Kidney (tissue), 14 donors: Measurements from ENCODE around the gene MIDN. TPM values are rescaled to one million over a fixed set of nuclear protein-coding genes. Genes with fewer than 3 reads are reported as not detected.

Source experiments
- DNase-seq, 5 donors: peaks; one replicate each; pipeline ENCODE4 v3.0.0-alpha.2; 2013 to 2020
- FAIRE-seq: peaks from 2 replicates; lab custom pipeline; 2012; peaks lifted over from hg19 to GRCh38; lab: Jason Lieb, UNC
- H3K27ac ChIP-seq, 2 donors: one replicate each; pipeline ENCODE4 v1.7.0; 2013; ENCODE audit warnings: low read depth in 2 of 2, low read length in 2 of 2, inconsistent platforms in 1 of 2
- H3K27me3 ChIP-seq: one replicate; pipeline ENCODE4 v1.7.1; 2013; ENCODE audit warnings: low read length, inconsistent platforms; ENCODE audit not compliant: control insufficient read depth, insufficient read depth
- H3K36me3 ChIP-seq, 3 donors: one replicate each; pipeline versions ENCODE4 v1.7.0 to v1.7.1; 2013; ENCODE audit warnings: low read length in 3 of 3, control low read depth in 1 of 3, inconsistent platforms in 1 of 3; ENCODE audit not compliant: insufficient read depth in 3 of 3, control insufficient read depth in 2 of 3
- H3K4me1 ChIP-seq, 3 donors: one replicate each; pipeline versions ENCODE4 v1.7.0 to v1.7.1; 2013; ENCODE audit warnings: low read length in 3 of 3, inconsistent platforms in 1 of 3, low read depth in 1 of 3; ENCODE audit not compliant: control insufficient read depth in 2 of 3, insufficient read depth in 2 of 3
- H3K4me3 ChIP-seq, 3 donors: one replicate each; pipeline versions ENCODE4 v1.7.0 to v1.8.1; 2013; ENCODE audit warnings: low read length in 3 of 3, control low read depth in 1 of 3, inconsistent platforms in 1 of 3
- H3K9ac ChIP-seq, 3 donors: one replicate each; pipeline versions ENCODE4 v1.7.0 to v1.7.1; 2013; ENCODE audit warnings: low read length in 3 of 3, control low read depth in 1 of 3, inconsistent platforms in 1 of 3
- H3K9me3 ChIP-seq, 3 donors: one replicate each; pipeline versions ENCODE4 v1.7.0 to v1.7.1; 2013; ENCODE audit warnings: low read length in 3 of 3, control low read depth in 1 of 3, inconsistent platforms in 1 of 3; ENCODE audit not compliant: control insufficient read depth in 2 of 3, insufficient read depth in 1 of 3
- CTCF ChIP-seq: IDR thresholded peaks from 3 replicates; pipeline ENCODE4 v1.5.1; 2012; ENCODE audit warnings: mild to moderate bottlenecking, moderate library complexity, borderline replicate concordance; ENCODE audit not compliant: insufficient read depth; ENCODE audit errors: extremely low read depth
- intact Hi-C: fragments of 100-400 bp; cut with DNase I; formaldehyde crosslinking; loops from one replicate; pipeline ENCODE4 v1.11.1; 2022
- polyA plus RNA-seq: library from polyadenylated mRNA; stranded (reverse); fragments of 350-450 nt; fragmentation: Illumina TruSeq; extraction: RNeasy Lipid Tissue Mini Kit (QIAGEN cat#74804); gene quantifications from one replicate; pipeline ENCODE4 v1.2.3, GENCODE V29; 2014; ENCODE audit warnings: low read depth, low replicate concordance; ENCODE audit not compliant: insufficient read depth
- total RNA-seq: library from RNA; stranded (reverse); fragmentation: NEBNext Ultra II Directional; extraction: Animal tissue kit (Norgen Biotek cat#: 25700); gene quantifications from one replicate; pipeline ENCODE4 v1.2.1, GENCODE V29; 2021
- donor health status: control.
- donor health status: control.
- donor health status: control.
- donor health status: control.
- donor health status: control.
- donor health status: DM: yes; HTN: yes; CAD: no.
- donor health status: Normal renal cell carcinoma (clear cell type).

The MIDN gene
- total and polyA plus RNA-seq, 2 donors from 2014 or later, result 21.3 to 205 TPM

- no peak overlapping the region for H3K27ac ChIP-seq
- no peaks in the 10 kb centered on the region for H3K36me3 ChIP-seq
- DNase-seq, result peak in 1 of 5 donors; percentile 30
- H3K4me1 ChIP-seq, result no peaks in the 10 kb centered on the region
- no peaks in the 10 kb centered on the region for H3K9me3 ChIP-seq
- H3K9ac ChIP-seq, result no peak overlapping the region
- H3K4me3 ChIP-seq, result no peak overlapping the region
- TF ChIP-seq CTCF, result no peak
- no peaks in the 10 kb centered on the region for H3K27me3 ChIP-seq
- intact Hi-C loops, result no loop called here
- no peak for FAIRE-seq
These were observed 39.2 kb downstream of the MIDN start for GRCh38 chr19:1287354-1288225.

GRCh38 chr19:1288226-1288612 is 39.8 kb downstream of the MIDN start:
- FAIRE-seq, result no peak
- intact Hi-C loops, result no loop called here
- Histone ChIP-seq H3K27ac (no peak overlapping the region), H3K4me3 (no peak overlapping the region), H3K9me3 (no peaks in the 10 kb centered on the region), H3K9ac (no peak overlapping the region), H3K4me1 (no peaks in the 10 kb centered on the region), H3K27me3 (no peaks in the 10 kb centered on the region), H3K36me3 (no peaks in the 10 kb centered on the region)
- no peak for DNase-seq
- no peak for TF ChIP-seq CTCF

GRCh38 chr19:1288833-1289685 is 40.7 kb downstream of the MIDN start:
- intact Hi-C loops, result no loop called here
- FAIRE-seq (no peak), DNase-seq (no peak)
- Histone ChIP-seq H3K9ac (no peak overlapping the region), H3K27ac (no peak overlapping the region), H3K4me1 (no peaks in the 10 kb centered on the region), H3K9me3 (no peaks in the 10 kb centered on the region), H3K27me3 (no peaks in the 10 kb centered on the region), H3K36me3 (no peaks in the 10 kb centered on the region), H3K4me3 (no peak overlapping the region)
- no peak for TF ChIP-seq CTCF
